Measurements from ENCODE around the gene CYP51A1. TPM values are rescaled to one million over a fixed set of nuclear protein-coding genes. Genes with fewer than 3 reads are reported as not detected.

Gene CYP51A1
- polyA plus RNA-seq, 1 donor (not counting 4 experiments of a cell fraction or from before 2014, with no cell fraction given) = 55.1 TPM

DNA sequence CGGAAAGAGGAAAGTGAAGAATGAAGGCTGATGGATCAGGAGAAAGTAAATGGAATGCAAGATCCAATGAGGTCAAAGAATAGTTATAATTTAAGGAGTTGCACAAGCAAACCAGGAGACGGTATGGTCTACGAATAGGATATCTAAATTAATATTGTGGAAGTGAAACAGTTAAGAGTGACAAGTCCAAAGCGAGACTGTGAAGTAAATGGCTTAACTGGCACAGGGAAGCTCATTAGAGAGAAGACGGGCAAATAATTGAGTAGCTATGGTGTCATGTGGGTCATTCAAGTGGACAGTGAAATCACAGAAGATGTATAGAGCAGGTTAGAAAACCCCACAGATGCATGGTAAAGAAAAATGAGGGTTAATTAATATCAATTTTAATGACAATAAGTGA is 3.2 kb downstream of the CYP51A1 start:
- Histone ChIP-seq H4K20me1 (ENCODE audit: control insufficient read depth, extremely low read depth, insufficient read depth, low read length) (peaks cover 11% of the 10 kb centered on the region), H3K4me1 (ENCODE audit: control insufficient read depth, extremely low read depth, insufficient read depth, low read length) (peaks cover 11% of the 10 kb centered on the region), H3K9me3 (ENCODE audit: control insufficient read depth, low read depth, low read length) (no peaks in the 10 kb centered on the region), H3K9ac (ENCODE audit: control insufficient read depth, extremely low read depth, insufficient read depth, low read length) (no peak overlapping the region), H3K79me2 (ENCODE audit: control insufficient read depth, insufficient read depth, low read length) (peaks cover 79% of the 10 kb centered on the region), H3K4me3 (ENCODE audit: control insufficient read depth in 2 of 3, extremely low read depth in 1 of 3, insufficient read depth in 2 of 3, low read depth in 1 of 3, low read length in 3 of 3) (peak overlapping the region in 1 of 3 experiments; percentile 96), H3K27ac (ENCODE audit: control insufficient read depth, insufficient read depth, low read length) (no peak overlapping the region), H3K27me3 (ENCODE audit: control insufficient read depth, extremely low read depth, insufficient read depth, low read length) (no peaks in the 10 kb centered on the region), H2AFZ (ENCODE audit: control insufficient read depth, low read length) (no peak overlapping the region), H3K9me1 (ENCODE audit: control insufficient read depth, extremely low read depth, insufficient read depth, low read length) (no peaks in the 10 kb centered on the region), H3K36me3 (ENCODE audit: control insufficient read depth in 2 of 2, extremely low read depth in 1 of 2, insufficient read depth in 2 of 2, low read length in 2 of 2) (peaks cover 16 to 17% of the 10 kb centered on the region in 2 experiments), H3K4me2 (ENCODE audit: control insufficient read depth, extremely low read depth, insufficient read depth, low read depth, low read length) (peak overlapping the region; percentile 93)
- no peak for FAIRE-seq
- no peak for DNase-seq (ENCODE audit: low read depth, low spot score)
- TF ChIP-seq CTCF (optimal IDR thresholded peaks at IDR 0.05 in 1 of 3, IDR thresholded peaks at IDR 0.05 in 1 of 3, conservative IDR thresholded peaks at IDR 0.05 in 1 of 3; ENCODE audit: extremely low read depth in 1 of 3, insufficient read depth in 2 of 3, low read length in 3 of 3) = no peak
- no peak for TF ChIP-seq EZH2 (IDR thresholded peaks at IDR 0.05; ENCODE audit: low read length)
- dilution Hi-C loops (cut with MboI; ENCODE audit: extremely low pct_ligation_motif_present, low sequenced_read_pairs) = no loop called here

GRCh38 chr7:92121681-92122080 is 12.6 kb downstream of the CYP51A1 start:
- Histone ChIP-seq H3K36me3 (ENCODE audit: control insufficient read depth in 2 of 2, extremely low read depth in 1 of 2, insufficient read depth in 2 of 2, low read length in 2 of 2) (peaks cover 21 to 36% of the 10 kb centered on the region in 2 experiments), H3K27ac (ENCODE audit: control insufficient read depth, insufficient read depth, low read length) (no peak overlapping the region)
- dilution Hi-C loops (cut with MboI; ENCODE audit: extremely low pct_ligation_motif_present, low sequenced_read_pairs) = no loop called here

More at GRCh38 chr7:92121681-92122080, 12.6 kb downstream of the CYP51A1 start:
- Histone ChIP-seq H3K4me1 (ENCODE audit: control insufficient read depth, extremely low read depth, insufficient read depth, low read length) (peaks cover 3% of the 10 kb centered on the region), H3K4me2 (ENCODE audit: control insufficient read depth, extremely low read depth, insufficient read depth, low read depth, low read length) (no peak overlapping the region), H4K20me1 (ENCODE audit: control insufficient read depth, extremely low read depth, insufficient read depth, low read length) (peaks cover 11% of the 10 kb centered on the region), H3K4me3 (ENCODE audit: control insufficient read depth in 2 of 3, extremely low read depth in 1 of 3, insufficient read depth in 2 of 3, low read depth in 1 of 3, low read length in 3 of 3) (no peak overlapping the region), H3K79me2 (ENCODE audit: control insufficient read depth, insufficient read depth, low read length) (peaks cover 90% of the 10 kb centered on the region), H3K27me3 (ENCODE audit: control insufficient read depth, extremely low read depth, insufficient read depth, low read length) (no peaks in the 10 kb centered on the region), H2AFZ (ENCODE audit: control insufficient read depth, low read length) (no peak overlapping the region), H3K9me3 (ENCODE audit: control insufficient read depth, low read depth, low read length) (no peaks in the 10 kb centered on the region), H3K9ac (ENCODE audit: control insufficient read depth, extremely low read depth, insufficient read depth, low read length) (no peak overlapping the region), H3K9me1 (ENCODE audit: control insufficient read depth, extremely low read depth, insufficient read depth, low read length) (no peaks in the 10 kb centered on the region)
- no peak for DNase-seq (ENCODE audit: low read depth, low spot score)
- no peak for FAIRE-seq
- TF ChIP-seq EZH2 (IDR thresholded peaks at IDR 0.05; ENCODE audit: low read length) (no peak), CTCF (optimal IDR thresholded peaks at IDR 0.05 in 1 of 3, IDR thresholded peaks at IDR 0.05 in 1 of 3, conservative IDR thresholded peaks at IDR 0.05 in 1 of 3; ENCODE audit: extremely low read depth in 1 of 3, insufficient read depth in 2 of 3, low read length in 3 of 3) (no peak)

Data from keratinocyte (primary cell).